Trophoblast cell (in vitro differentiated cells and primary cell): ENCODE measurements around the gene ALAS1.

Experiments used
- DNase-seq, 2 donors: peaks; one replicate each; pipeline ENCODE4 v3.0.0-alpha.2; 2016
- H2AFZ ChIP-seq: 2 replicates; pipeline ENCODE4 v1.6.1; 2013; ENCODE audit warnings: low read length, moderate library complexity, mild to moderate bottlenecking; ENCODE audit not compliant: insufficient read depth, poor library complexity
- H2AK5ac ChIP-seq: 2 replicates; pipeline ENCODE4 v1.6.1; 2013; ENCODE audit warnings: mild to moderate bottlenecking, low read length
- H2BK120ac ChIP-seq: 2 replicates; pipeline ENCODE4 v1.6.1; 2013; ENCODE audit warnings: low read length, mild to moderate bottlenecking, moderate library complexity; ENCODE audit not compliant: insufficient read depth, poor library complexity
- H2BK12ac ChIP-seq: 2 replicates; pipeline ENCODE4 v1.6.1; 2013; ENCODE audit warnings: mild to moderate bottlenecking, low read length, moderate library complexity
- H2BK5ac ChIP-seq: 2 replicates; pipeline ENCODE4 v1.6.1; 2013; ENCODE audit warnings: low read length, low read depth, moderate library complexity, mild to moderate bottlenecking; ENCODE audit not compliant: poor library complexity
- H3K14ac ChIP-seq: 2 replicates; pipeline ENCODE4 v1.6.1; 2013; ENCODE audit warnings: mild to moderate bottlenecking, low read length
- H3K18ac ChIP-seq: 2 replicates; pipeline ENCODE4 v1.6.1; 2013; ENCODE audit warnings: mild to moderate bottlenecking, low read length
- H3K23ac ChIP-seq: 2 replicates; pipeline ENCODE4 v1.6.1; 2013; ENCODE audit warnings: low read length
- H3K27ac ChIP-seq: 2 replicates; pipeline ENCODE4 v1.5.1; 2013; ENCODE audit warnings: low read depth, mild to moderate bottlenecking, inconsistent platforms, low read length, moderate library complexity
- H3K27me3 ChIP-seq: 2 replicates; pipeline ENCODE4 v1.6.1; 2013; ENCODE audit warnings: inconsistent platforms, mild to moderate bottlenecking, low read length, moderate library complexity; ENCODE audit not compliant: insufficient read depth
- H3K36me3 ChIP-seq, 2 experiments: 1 replicate in 1 of 2; 2 replicates in 1 of 2; pipeline ENCODE4 v1.6.1; 2013; ENCODE audit warnings: low read length in 2 of 2, mild to moderate bottlenecking in 2 of 2, moderate library complexity in 1 of 2; ENCODE audit not compliant: insufficient read depth in 2 of 2, control insufficient read depth in 1 of 2
- H3K4ac ChIP-seq: 2 replicates; pipeline ENCODE4 v1.6.1; 2013; ENCODE audit warnings: low read depth, mild to moderate bottlenecking, low read length, moderate library complexity
- H3K4me1 ChIP-seq, 2 experiments: 1 replicate in 1 of 2; 2 replicates in 1 of 2; pipeline ENCODE4 v1.6.1; 2013; ENCODE audit warnings: low read length in 2 of 2, mild to moderate bottlenecking in 2 of 2, moderate library complexity in 1 of 2; ENCODE audit not compliant: insufficient read depth in 2 of 2, control insufficient read depth in 1 of 2
- H3K4me2 ChIP-seq: 2 replicates; pipeline ENCODE4 v1.6.1; 2013; ENCODE audit warnings: inconsistent platforms, mild to moderate bottlenecking, low read length, moderate library complexity
- H3K4me3 ChIP-seq: 2 replicates; pipeline ENCODE4 v1.5.1; 2013; ENCODE audit warnings: mild to moderate bottlenecking, low read depth, low read length, inconsistent platforms
- H3K79me1 ChIP-seq: one replicate; pipeline ENCODE4 v1.6.1; 2013; ENCODE audit warnings: low read length
- H3K79me2 ChIP-seq: 2 replicates; pipeline ENCODE4 v1.6.1; 2013; ENCODE audit warnings: low read length, mild to moderate bottlenecking; ENCODE audit not compliant: control insufficient read depth, insufficient read depth, poor library complexity
- H3K9ac ChIP-seq: 2 replicates; pipeline ENCODE4 v1.6.1; 2013; ENCODE audit warnings: mild to moderate bottlenecking, low read length
- H3K9me3 ChIP-seq: 2 replicates; pipeline ENCODE4 v1.6.1; 2013; ENCODE audit warnings: low read depth, mild to moderate bottlenecking, control low read depth, inconsistent platforms, low read length; ENCODE audit not compliant: insufficient read depth
- H4K12ac ChIP-seq: 2 replicates; pipeline ENCODE4 v1.6.1; 2013; ENCODE audit warnings: low read depth, mild to moderate bottlenecking, low read length, moderate library complexity
- H4K8ac ChIP-seq: 2 replicates; pipeline ENCODE4 v1.6.1; 2013; ENCODE audit warnings: low read depth, mild to moderate bottlenecking, low read length, moderate library complexity
- H4K91ac ChIP-seq: one replicate; pipeline ENCODE4 v1.6.1; 2013; ENCODE audit warnings: low read depth, mild to moderate bottlenecking, low read length, moderate library complexity
- WGBS: extraction: QIAGEN DNeasy Blood & Tissue Kit; methylation state at CpG from one replicate; pipeline ENCODE4 v1.1.7; 2013; ENCODE audit warnings: missing lambda C conversion rate; ENCODE audit not compliant: insufficient read length, insufficient coverage; ENCODE audit errors: extremely low coverage; 5-methylcytosine and 5-hydroxymethylcytosine counted together

ALAS1 gene

GRCh38 chr3:52218454-52218853 is 20.5 kb downstream of the ALAS1 start:
- H3K79me1 ChIP-seq, result peaks cover 8% of the 10 kb centered on the region
- H3K27ac ChIP-seq, result peak overlapping the region; percentile 71
- peaks cover 3% of the 10 kb centered on the region for H3K9me3 ChIP-seq
- H3K36me3 ChIP-seq, result peaks cover 18 to 20% of the 10 kb centered on the region in 2 experiments
- peak overlapping the region; percentile 18 for H4K8ac ChIP-seq
- no peak overlapping the region for H3K4ac ChIP-seq
- peak overlapping the region; percentile 79 for H4K91ac ChIP-seq
- H3K4me2 ChIP-seq, result no peak overlapping the region
- H3K9ac ChIP-seq, result no peak overlapping the region
- peak overlapping the region; percentile 47 for H2BK5ac ChIP-seq
- H2BK12ac ChIP-seq, result peak overlapping the region; percentile 51
- peak overlapping the region; percentile 24 for H2AFZ ChIP-seq
- no peak overlapping the region for H3K23ac ChIP-seq
- H3K18ac ChIP-seq, result peak overlapping the region; percentile 51
- WGBS, result no CpG with 5 or more reads among the region's 12 CpGs
- H3K4me1 ChIP-seq, result peaks cover 22 to 37% of the 10 kb centered on the region in 2 experiments
- H3K27me3 ChIP-seq, result no peaks in the 10 kb centered on the region
- no peak for DNase-seq
- peak overlapping the region; percentile 36 for H3K14ac ChIP-seq
- H2AK5ac ChIP-seq, result peak overlapping the region; percentile 50
- no peaks in the 10 kb centered on the region for H3K79me2 ChIP-seq
- peak overlapping the region; percentile 67 for H2BK120ac ChIP-seq
- H3K4me3 ChIP-seq, result no peak overlapping the region
- H4K12ac ChIP-seq, result no peak overlapping the region

GRCh38 chr3:52218937-52219650 is 21.1 kb downstream of the ALAS1 start:
- peak overlapping the region; percentile 51 for H2BK12ac ChIP-seq
- H4K91ac ChIP-seq, result peak overlapping the region; percentile 79
- H3K4me1 ChIP-seq, result peaks cover 22 to 37% of the 10 kb centered on the region in 2 experiments
- H3K14ac ChIP-seq, result peak overlapping the region; percentile 36
- H3K9ac ChIP-seq, result no peak overlapping the region
- peak; percentile 86 to 92 for DNase-seq
- H3K4me2 ChIP-seq, result peak overlapping the region; percentile 28
- H4K12ac ChIP-seq, result no peak overlapping the region
- H2BK120ac ChIP-seq, result peak overlapping the region; percentile 67
- H3K23ac ChIP-seq, result no peak overlapping the region
- WGBS, result no CpG with 5 or more reads among the region's 6 CpGs
- H3K18ac ChIP-seq, result peak overlapping the region; percentile 51
- H4K8ac ChIP-seq, result peak overlapping the region; percentile 15
- peak overlapping the region; percentile 71 for H3K27ac ChIP-seq
- no peak overlapping the region for H3K4me3 ChIP-seq
- peaks cover 3% of the 10 kb centered on the region for H3K9me3 ChIP-seq
- no peaks in the 10 kb centered on the region for H3K79me2 ChIP-seq
- H3K4ac ChIP-seq, result no peak overlapping the region
- peaks cover 8% of the 10 kb centered on the region for H3K79me1 ChIP-seq
- H2BK5ac ChIP-seq, result peak overlapping the region; percentile 58
- H2AK5ac ChIP-seq, result peak overlapping the region; percentile 50
- no peaks in the 10 kb centered on the region for H3K27me3 ChIP-seq
- H3K36me3 ChIP-seq, result peaks cover 15 to 16% of the 10 kb centered on the region in 2 experiments
- H2AFZ ChIP-seq, result peak overlapping the region; percentile 24

DNA sequence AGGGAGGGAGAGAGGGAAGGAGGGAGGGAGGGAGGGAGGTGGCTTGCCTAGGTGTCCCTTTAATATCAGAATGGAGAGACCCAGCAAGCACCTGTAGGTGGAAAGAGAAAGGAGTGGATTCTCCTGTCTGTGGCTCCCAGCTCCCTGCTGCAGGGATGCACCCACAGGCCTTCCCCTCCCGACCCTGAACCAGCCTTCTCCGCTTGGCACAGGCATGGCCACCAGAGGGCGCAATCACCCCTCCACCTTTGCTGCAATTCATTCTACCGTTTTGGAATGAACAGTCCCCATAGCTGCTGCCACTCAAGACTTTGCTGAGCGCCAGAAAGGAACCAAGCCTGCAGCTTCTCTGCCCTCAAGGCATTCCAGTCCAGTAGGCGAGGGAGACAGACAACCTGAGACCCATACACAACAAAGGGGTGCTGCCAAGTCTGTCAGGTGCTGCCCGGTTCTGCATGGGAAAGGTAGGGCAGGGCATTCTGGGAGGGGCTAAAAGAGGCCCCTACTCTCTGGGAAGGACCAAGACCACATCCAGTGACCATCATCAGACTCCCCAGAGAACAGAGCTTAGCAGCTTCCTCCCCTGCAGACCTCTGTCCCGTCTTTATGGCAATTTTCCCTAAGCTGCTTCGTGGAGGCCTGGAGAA is 22.5 kb downstream of the ALAS1 start:
- H3K79me1 ChIP-seq, result peaks cover 8% of the 10 kb centered on the region
- no peak overlapping the region for H2BK12ac ChIP-seq
- no peak overlapping the region for H3K9ac ChIP-seq
- peaks cover 2% of the 10 kb centered on the region in 2 experiments for H3K36me3 ChIP-seq
- H3K4me1 ChIP-seq, result peaks cover 22 to 37% of the 10 kb centered on the region in 2 experiments
- DNase-seq, result peak; percentile 75 to 89
- no peak overlapping the region for H3K23ac ChIP-seq
- no peaks in the 10 kb centered on the region for H3K79me2 ChIP-seq
- no peak overlapping the region for H2BK120ac ChIP-seq
- no peak overlapping the region for H3K14ac ChIP-seq
- no peak overlapping the region for H3K4ac ChIP-seq
- no peak overlapping the region for H4K8ac ChIP-seq
- H2AK5ac ChIP-seq, result no peak overlapping the region
- H4K12ac ChIP-seq, result no peak overlapping the region
- H3K4me3 ChIP-seq, result no peak overlapping the region
- H2BK5ac ChIP-seq, result no peak overlapping the region
- no peak overlapping the region for H3K4me2 ChIP-seq
- no peaks in the 10 kb centered on the region for H3K27me3 ChIP-seq
- no peak overlapping the region for H2AFZ ChIP-seq
- H3K27ac ChIP-seq, result no peak overlapping the region
- WGBS, result no CpG with 5 or more reads among the region's 9 CpGs
- no peak overlapping the region for H4K91ac ChIP-seq
- peaks cover under 1% of the 10 kb centered on the region for H3K9me3 ChIP-seq
- no peak overlapping the region for H3K18ac ChIP-seq

DNA sequence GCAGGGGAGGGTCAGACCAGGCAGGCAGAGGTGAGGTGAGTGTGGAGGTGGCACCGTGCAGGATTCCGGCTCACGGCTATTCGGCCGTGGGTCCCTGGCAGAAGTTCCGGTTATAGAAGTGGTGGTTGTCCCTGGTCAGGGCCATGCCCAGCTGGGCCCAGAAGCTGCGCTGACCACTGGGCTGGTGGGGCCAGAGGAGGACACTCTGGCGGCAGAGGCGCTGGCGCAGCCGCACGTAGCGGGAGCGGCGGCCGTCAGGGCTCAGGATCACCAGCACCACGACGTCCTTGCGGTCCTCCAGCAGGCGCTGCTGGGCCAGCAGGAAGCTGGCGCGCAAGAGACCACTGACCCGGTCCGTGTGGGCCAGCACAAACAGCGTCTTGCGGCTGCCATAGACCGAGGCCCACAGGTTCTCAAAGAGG is 23.2 kb downstream of the ALAS1 start:
- H3K4me3 ChIP-seq, result no peak overlapping the region
- WGBS, result no CpG with 5 or more reads among the region's 27 CpGs
- no peak overlapping the region for H3K4ac ChIP-seq
- H3K79me1 ChIP-seq, result peaks cover 8% of the 10 kb centered on the region
- H3K4me2 ChIP-seq, result no peak overlapping the region
- H2AFZ ChIP-seq, result no peak overlapping the region
- H3K23ac ChIP-seq, result no peak overlapping the region
- no peaks in the 10 kb centered on the region for H3K79me2 ChIP-seq
- H2AK5ac ChIP-seq, result peak overlapping the region; percentile 17
- H3K27ac ChIP-seq, result no peak overlapping the region
- H2BK120ac ChIP-seq, result no peak overlapping the region
- no peak overlapping the region for H4K12ac ChIP-seq
- no peak for DNase-seq
- no peaks in the 10 kb centered on the region for H3K27me3 ChIP-seq
- H3K9ac ChIP-seq, result no peak overlapping the region
- H3K18ac ChIP-seq, result no peak overlapping the region
- no peak overlapping the region for H4K8ac ChIP-seq
- H2BK5ac ChIP-seq, result no peak overlapping the region
- H3K14ac ChIP-seq, result no peak overlapping the region
- H2BK12ac ChIP-seq, result peak overlapping the region; percentile 12
- no peaks in the 10 kb centered on the region for H3K36me3 ChIP-seq
- no peak overlapping the region for H4K91ac ChIP-seq
- H3K4me1 ChIP-seq, result peaks cover 22 to 37% of the 10 kb centered on the region in 2 experiments
- no peaks in the 10 kb centered on the region for H3K9me3 ChIP-seq
